ENCODE results near the gene TBC1D25.

DNA sequence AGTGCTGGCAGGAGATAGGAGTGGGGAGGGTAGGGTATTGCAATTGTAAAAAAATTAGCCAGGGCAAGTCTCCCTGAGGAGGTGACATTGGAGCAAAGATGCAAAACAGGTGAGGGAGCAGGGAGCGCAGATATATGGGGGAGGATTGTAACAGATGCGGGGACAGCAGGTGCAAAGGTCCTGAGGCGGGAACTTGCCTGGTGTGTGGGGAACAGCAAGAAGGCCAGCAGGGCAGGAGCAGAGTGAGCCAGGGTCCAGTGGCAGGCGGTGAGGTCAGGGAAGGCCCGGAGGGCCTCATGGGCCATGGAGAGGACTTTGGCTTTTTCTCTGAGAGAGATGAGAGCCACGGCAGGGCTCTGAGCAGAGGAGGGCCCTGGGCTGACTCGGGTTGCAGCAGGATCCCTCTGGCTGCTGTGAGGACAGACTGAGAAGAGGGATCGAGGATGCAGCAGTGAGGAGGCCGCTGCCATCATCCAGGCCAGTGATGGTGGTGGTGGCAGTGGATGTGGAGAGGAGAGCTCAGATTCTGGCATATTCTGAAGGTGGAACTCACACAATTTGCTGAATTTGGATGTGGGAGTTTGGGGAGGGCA is 24.6 kb upstream of the TBC1D25 start:
- TF ChIP-seq, protein P1, sequence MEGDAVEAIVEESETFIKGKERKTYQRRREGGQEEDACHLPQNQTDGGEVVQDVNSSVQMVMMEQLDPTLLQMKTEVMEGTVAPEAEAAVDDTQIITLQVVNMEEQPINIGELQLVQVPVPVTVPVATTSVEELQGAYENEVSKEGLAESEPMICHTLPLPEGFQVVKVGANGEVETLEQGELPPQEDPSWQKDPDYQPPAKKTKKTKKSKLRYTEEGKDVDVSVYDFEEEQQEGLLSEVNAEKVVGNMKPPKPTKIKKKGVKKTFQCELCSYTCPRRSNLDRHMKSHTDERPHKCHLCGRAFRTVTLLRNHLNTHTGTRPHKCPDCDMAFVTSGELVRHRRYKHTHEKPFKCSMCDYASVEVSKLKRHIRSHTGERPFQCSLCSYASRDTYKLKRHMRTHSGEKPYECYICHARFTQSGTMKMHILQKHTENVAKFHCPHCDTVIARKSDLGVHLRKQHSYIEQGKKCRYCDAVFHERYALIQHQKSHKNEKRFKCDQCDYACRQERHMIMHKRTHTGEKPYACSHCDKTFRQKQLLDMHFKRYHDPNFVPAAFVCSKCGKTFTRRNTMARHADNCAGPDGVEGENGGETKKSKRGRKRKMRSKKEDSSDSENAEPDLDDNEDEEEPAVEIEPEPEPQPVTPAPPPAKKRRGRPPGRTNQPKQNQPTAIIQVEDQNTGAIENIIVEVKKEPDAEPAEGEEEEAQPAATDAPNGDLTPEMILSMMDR (IDR thresholded peaks at IDR 0.05; ENCODE audit: insufficient read depth, low read depth, low read length): no peak
- TF ChIP-seq EZH2 (IDR thresholded peaks at IDR 0.05; ENCODE audit: insufficient read depth, low read length): no peak

Measured in astrocyte (in vitro differentiated cells and primary cell).